ENCODE measurements around the gene IPCEF1. TPM values are rescaled to one million over a fixed set of nuclear protein-coding genes. Genes with fewer than 3 reads are reported as not detected.

Gene IPCEF1, protein sequence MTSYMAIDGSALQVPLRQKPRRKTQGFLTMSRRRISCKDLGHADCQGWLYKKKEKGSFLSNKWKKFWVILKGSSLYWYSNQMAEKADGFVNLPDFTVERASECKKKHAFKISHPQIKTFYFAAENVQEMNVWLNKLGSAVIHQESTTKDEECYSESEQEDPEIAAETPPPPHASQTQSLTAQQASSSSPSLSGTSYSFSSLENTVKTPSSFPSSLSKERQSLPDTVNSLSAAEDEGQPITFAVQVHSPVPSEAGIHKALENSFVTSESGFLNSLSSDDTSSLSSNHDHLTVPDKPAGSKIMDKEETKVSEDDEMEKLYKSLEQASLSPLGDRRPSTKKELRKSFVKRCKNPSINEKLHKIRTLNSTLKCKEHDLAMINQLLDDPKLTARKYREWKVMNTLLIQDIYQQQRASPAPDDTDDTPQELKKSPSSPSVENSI
- 0.12 and 0.13 TPM in 2 replicates for total RNA-seq

DNA sequence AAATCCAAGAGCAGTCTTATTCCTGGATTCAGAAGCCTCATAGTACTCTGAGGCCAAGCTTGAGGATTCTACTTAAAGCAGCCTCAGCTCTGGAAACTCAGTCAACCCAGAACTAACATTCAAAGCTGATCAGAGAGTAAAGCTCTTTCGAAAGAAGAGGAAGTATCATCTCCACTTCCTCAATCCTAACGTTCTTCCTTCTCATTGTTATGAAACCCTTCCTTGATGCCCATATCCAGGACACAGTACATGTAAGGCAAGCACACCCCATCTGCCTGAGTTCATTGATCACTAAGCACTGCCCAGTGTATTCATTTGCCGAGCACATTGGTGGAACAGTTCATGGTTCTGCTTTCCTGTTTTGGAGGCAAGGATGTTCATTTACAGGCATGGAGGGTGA is at the start of gene IPCEF1:
TSS of gene IPCEF1 (minus strand) at position 114 of the 400 bp plus-strand sequence. CDS start 90,856 bp downstream, outside the sequence.

Other genes with a start within 250 kb of the IPCEF1 start
- 6.7 and 15.5 TPM in 2 replicates for gene CNKSR3, start 153.9 kb upstream of the IPCEF1 start, total RNA-seq

Measured in aortic smooth muscle cell (primary cell).